Measurements from ENCODE around the gene ZC3H4.

Gene ZC3H4

GRCh38 chr19:47018923-47019322, 94.7 kb downstream of the ZC3H4 start:
- H3K36me3 ChIP-seq = no peaks in the 10 kb centered on the region
- DNase-seq = no peak
- TF ChIP-seq CTCF (IDR thresholded peaks at IDR 0.05; ENCODE audit: low read depth, low read length) = no peak
- no peaks in the 10 kb centered on the region for H3K9me3 ChIP-seq (ENCODE audit: severe bottlenecking)
- peaks cover 16% of the 10 kb centered on the region for H3K27me3 ChIP-seq (ENCODE audit: insufficient read depth, low read depth, severe bottlenecking)
- H3K4me3 ChIP-seq (ENCODE audit: low read depth, low read length) = no peak overlapping the region
- H3K27ac ChIP-seq = no peak overlapping the region

All from WERI-Rb-1 (cell line).